ENCODE data around the gene NAP1L4.

NAP1L4 gene

GRCh38 chr11:2902784-2903671, 89.1 kb downstream of the NAP1L4 start:
- DNase-seq: no peak

- DNase-seq: peak; percentile 94
Observed at GRCh38 chr11:2901854-2902783, 90.0 kb downstream of the NAP1L4 start.

GRCh38 chr11:2901196-2901796, 90.8 kb downstream of the NAP1L4 start:
- DNase-seq: no peak

GRCh38 chr11:2899080-2899783, 92.9 kb downstream of the NAP1L4 start:
- no peak for DNase-seq

GRCh38 chr11:2898366-2899079, 93.6 kb downstream of the NAP1L4 start:
- peak; percentile 53 for DNase-seq

- no peak for DNase-seq
Observed at GRCh38 chr11:2897048-2897447, 95.1 kb downstream of the NAP1L4 start.

- no peak for DNase-seq
Observed at GRCh38 chr11:2896047-2896446, 96.1 kb downstream of the NAP1L4 start.
